Spleen (tissue), 11 donors: ENCODE data around the gene NKTR. TPM values are rescaled to one million over a fixed set of nuclear protein-coding genes. Genes with fewer than 3 reads are reported as not detected.

Source experiments
- DNase-seq: peaks from one replicate; pipeline ENCODE4 v3.0.0-alpha.2; 2020
- H3K27ac ChIP-seq, 8 donors: fragments of 200-600 bp; sonication (generic) in 7 of 8; 1 replicate in 4 of 8; 2 replicates in 4 of 8; pipeline versions ENCODE4 v1.5.0 to v1.8.0; 2016 to 2021; ENCODE audit warnings: inconsistent platforms in 4 of 8, mild to moderate bottlenecking in 4 of 8, moderate library complexity in 1 of 8
- H3K27me3 ChIP-seq, 7 donors: fragments of 200-600 bp; sonication (generic) in 6 of 7; replicated peaks in 1 of 7; 1 replicate in 4 of 7; 2 replicates in 3 of 7; pipeline versions ENCODE4 v1.5.0 to v1.8.0; 2016 to 2021; ENCODE audit warnings: inconsistent platforms in 3 of 7, mild to moderate bottlenecking in 1 of 7
- H3K36me3 ChIP-seq, 6 donors: fragments of 200-600 bp; sonication (generic) in 5 of 6; 1 replicate in 4 of 6; 2 replicates in 2 of 6; pipeline versions ENCODE4 v1.5.0 to v1.8.0; 2016 to 2021; ENCODE audit warnings: inconsistent platforms in 2 of 6
- H3K4me1 ChIP-seq, 6 donors: fragments of 200-600 bp; sonication (generic) in 5 of 6; 1 replicate in 3 of 6; 2 replicates in 3 of 6; pipeline versions ENCODE4 v1.5.0 to v1.8.0; 2016 to 2021; ENCODE audit warnings: inconsistent platforms in 3 of 6
- H3K4me3 ChIP-seq, 8 donors: fragments of 200-600 bp; sonication (generic) in 7 of 8; 1 replicate in 4 of 8; 2 replicates in 4 of 8; pipeline versions ENCODE4 v1.5.0 to v1.8.0; 2016 to 2021; ENCODE audit warnings: inconsistent platforms in 4 of 8, mild to moderate bottlenecking in 4 of 8, moderate library complexity in 2 of 8
- H3K9me3 ChIP-seq, 8 donors: fragments of 200-600 bp; sonication (generic) in 7 of 8; 1 replicate in 4 of 8; 2 replicates in 4 of 8; pipeline versions ENCODE4 v1.5.0 to v1.8.0; 2016 to 2021; ENCODE audit warnings: inconsistent platforms in 4 of 8
- POLR2A ChIP-seq, 3 donors: fragments of 450-650 bp; IDR thresholded peaks; one replicate each; pipeline ENCODE4 v1.5.1; 2017; ENCODE audit warnings: antibody characterized with exemption in 3 of 3, mild to moderate bottlenecking in 1 of 3
- POLR2AphosphoS5 ChIP-seq, 3 donors: sonication (generic); formaldehyde crosslinking; IDR thresholded peaks; one replicate each; pipeline ENCODE4 v1.5.1; 2017; ENCODE audit warnings: antibody characterized with exemption in 3 of 3
- WGBS, 5 donors: extraction: QIAGEN DNeasy Blood & Tissue Kit in 3 of 5; methylation state at CpG; one replicate each; pipeline versions ENCODE4 v1.1.5 to v1.1.7; 2013 to 2018; 5-methylcytosine and 5-hydroxymethylcytosine counted together
- intact Hi-C: fragments of 100-400 bp; cut with DNase I; formaldehyde crosslinking; loops from one replicate; pipeline ENCODE4 v1.15.0; 2023; ENCODE audit warnings: low total_unique reads
- polyA plus RNA-seq, 3 donors: library from polyadenylated mRNA; stranded (reverse); fragments of 200-250 nt; gene quantifications; one replicate each; pipeline ENCODE4 v1.2.1, GENCODE V29; 2013
- total RNA-seq, 7 donors: library from RNA; depleted of rRNA in 3 of 7; stranded (reverse); fragments of >200 nt in 3 of 7; fragmentation: NEBNext Ultra II Directional in 4 of 7; extraction: Animal tissue kit (Norgen Biotek cat#: 25700) in 4 of 7; gene quantifications; one replicate each; pipeline versions ENCODE4 v1.1.0 to v1.2.1, GENCODE V29; 2016 to 2021
- TF ChIP-seq, protein P1 (sequence below), 11 experiments: fragments of 200-600 bp in 7 of 11; fragments of 450-650 bp in 4 of 11; sonication (generic) in 4 of 11; IDR thresholded peaks in 8 of 11; conservative IDR thresholded peaks in 3 of 11; 1 replicate in 7 of 11; 2 replicates in 4 of 11; pipeline versions ENCODE4 v1.4.0 to v1.8.0; 2016 to 2021; ENCODE audit warnings: antibody characterized with exemption in 11 of 11, inconsistent platforms in 4 of 11, mild to moderate bottlenecking in 1 of 11
- donor health status: healthy with polysubstance abuse.
- donor health status: DM: no; HTN: no; CAD: no; lungs with moderate emphysema.
- donor health status: DM: no; HTN: no; CAD: no.
- donor health status: Bipolar disorder and iron deficiency.
- donor health status: healthy.
- donor health status: DM: no; HTN: no; CAD: no.
- donor health status: DM: yes; HTN: yes; CAD: no.

NKTR gene
- total and polyA plus RNA-seq, 10 donors, result 19.9 to 258 (median 140) TPM

DNA sequence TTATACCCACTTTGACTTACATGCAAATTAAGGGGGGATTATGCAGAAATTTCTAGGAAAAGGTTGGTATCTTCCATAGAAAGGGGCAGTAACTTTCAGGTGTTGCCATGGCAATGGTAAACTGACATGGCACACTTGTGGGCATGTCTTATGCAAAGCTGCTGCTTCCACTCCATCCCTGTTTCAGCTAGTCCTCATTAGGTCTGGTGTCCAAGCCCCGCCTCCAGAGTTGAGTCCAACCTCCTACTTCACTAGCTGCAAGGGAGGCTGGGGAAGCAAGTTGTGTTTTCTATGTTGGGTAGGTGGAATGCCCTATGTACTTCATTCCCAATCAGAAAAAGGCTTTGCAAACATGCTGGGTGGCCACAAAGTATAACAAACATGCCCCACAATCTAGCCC, 70.2 kb downstream of the NKTR start:
- no peaks in the 10 kb centered on the region for H3K4me1 ChIP-seq
- peaks cover 0 to 4% (median 0%) of the 10 kb centered on the region in 7 donors for H3K27me3 ChIP-seq
- no peaks in the 10 kb centered on the region for H3K36me3 ChIP-seq
- peaks cover 0 to 2% (median under 1%) of the 10 kb centered on the region in 8 donors for H3K9me3 ChIP-seq
- TF ChIP-seq, protein P1, sequence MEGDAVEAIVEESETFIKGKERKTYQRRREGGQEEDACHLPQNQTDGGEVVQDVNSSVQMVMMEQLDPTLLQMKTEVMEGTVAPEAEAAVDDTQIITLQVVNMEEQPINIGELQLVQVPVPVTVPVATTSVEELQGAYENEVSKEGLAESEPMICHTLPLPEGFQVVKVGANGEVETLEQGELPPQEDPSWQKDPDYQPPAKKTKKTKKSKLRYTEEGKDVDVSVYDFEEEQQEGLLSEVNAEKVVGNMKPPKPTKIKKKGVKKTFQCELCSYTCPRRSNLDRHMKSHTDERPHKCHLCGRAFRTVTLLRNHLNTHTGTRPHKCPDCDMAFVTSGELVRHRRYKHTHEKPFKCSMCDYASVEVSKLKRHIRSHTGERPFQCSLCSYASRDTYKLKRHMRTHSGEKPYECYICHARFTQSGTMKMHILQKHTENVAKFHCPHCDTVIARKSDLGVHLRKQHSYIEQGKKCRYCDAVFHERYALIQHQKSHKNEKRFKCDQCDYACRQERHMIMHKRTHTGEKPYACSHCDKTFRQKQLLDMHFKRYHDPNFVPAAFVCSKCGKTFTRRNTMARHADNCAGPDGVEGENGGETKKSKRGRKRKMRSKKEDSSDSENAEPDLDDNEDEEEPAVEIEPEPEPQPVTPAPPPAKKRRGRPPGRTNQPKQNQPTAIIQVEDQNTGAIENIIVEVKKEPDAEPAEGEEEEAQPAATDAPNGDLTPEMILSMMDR (IDR thresholded peaks at IDR 0.05 in 8 of 11, conservative IDR thresholded peaks at IDR 0.05 in 3 of 11), result no peak
- no peak for TF ChIP-seq POLR2A (IDR thresholded peaks at IDR 0.05)
- no peak for TF ChIP-seq POLR2AphosphoS5 (IDR thresholded peaks at IDR 0.05)
- WGBS, 5 donors, result 79 to 96% (median 93%) methylated on average over 1 of the region's 1 CpG
- H3K4me3 ChIP-seq, result no peak overlapping the region
- no peak for DNase-seq
- intact Hi-C loops, result no loop called here
- H3K27ac ChIP-seq, result no peak overlapping the region

GRCh38 chr3:42672515-42672914, 72.0 kb downstream of the NKTR start:
- no peaks in the 10 kb centered on the region for H3K36me3 ChIP-seq
- H3K4me3 ChIP-seq, result no peak overlapping the region
- TF ChIP-seq, protein P1 (IDR thresholded peaks at IDR 0.05 in 8 of 11, conservative IDR thresholded peaks at IDR 0.05 in 3 of 11), result no peak
- TF ChIP-seq POLR2AphosphoS5 (IDR thresholded peaks at IDR 0.05), result no peak
- TF ChIP-seq POLR2A (IDR thresholded peaks at IDR 0.05), result no peak
- WGBS, 5 donors, result 14 to 42% (median 31%) methylated on average over 1 of the region's 1 CpG
- H3K4me1 ChIP-seq, result no peaks in the 10 kb centered on the region
- peaks cover 0 to 4% (median 0%) of the 10 kb centered on the region in 7 donors for H3K27me3 ChIP-seq
- intact Hi-C loops, result no loop called here
- H3K9me3 ChIP-seq, result peaks cover 0 to 20% (median 14%) of the 10 kb centered on the region in 8 donors
- no peak for DNase-seq
- H3K27ac ChIP-seq, result peak overlapping the region in 3 of 8 donors; percentile 28 to 63 (median 28)

DNA sequence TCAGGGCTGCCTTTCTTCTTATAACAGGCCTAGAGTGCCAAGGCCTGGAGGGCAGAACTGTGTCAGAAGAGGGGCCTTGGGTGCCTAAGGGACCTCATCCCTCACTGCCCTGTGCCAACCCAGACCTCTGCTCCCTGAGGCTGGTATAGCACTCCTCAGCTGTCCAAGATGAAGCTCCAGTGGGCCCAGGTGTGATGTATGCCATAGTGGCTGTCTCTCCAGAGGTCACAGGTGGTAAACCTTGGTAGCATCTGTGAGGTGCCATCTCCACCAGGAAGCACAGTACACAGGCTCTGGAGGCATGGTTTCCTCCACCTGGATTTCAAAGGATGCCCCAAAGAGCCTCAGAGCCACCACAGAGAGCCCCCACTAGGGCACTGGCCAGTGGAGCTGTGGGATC, 72.6 kb downstream of the NKTR start:
- DNase-seq, result peak; percentile 35
- intact Hi-C loops, result no loop called here
- no peaks in the 10 kb centered on the region for H3K4me1 ChIP-seq
- no peak for TF ChIP-seq POLR2A (IDR thresholded peaks at IDR 0.05)
- no peak for TF ChIP-seq POLR2AphosphoS5 (IDR thresholded peaks at IDR 0.05)
- TF ChIP-seq, protein P1 (IDR thresholded peaks at IDR 0.05 in 8 of 11, conservative IDR thresholded peaks at IDR 0.05 in 3 of 11), result no peak
- H3K4me3 ChIP-seq, result no peak overlapping the region
- no peaks in the 10 kb centered on the region for H3K36me3 ChIP-seq
- peaks cover 0 to 4% (median 0%) of the 10 kb centered on the region in 7 donors for H3K27me3 ChIP-seq
- peaks cover 0 to 26% (median 20%) of the 10 kb centered on the region in 8 donors for H3K9me3 ChIP-seq
- peak overlapping the region in 2 of 8 donors; percentile 28 to 63 for H3K27ac ChIP-seq

DNA sequence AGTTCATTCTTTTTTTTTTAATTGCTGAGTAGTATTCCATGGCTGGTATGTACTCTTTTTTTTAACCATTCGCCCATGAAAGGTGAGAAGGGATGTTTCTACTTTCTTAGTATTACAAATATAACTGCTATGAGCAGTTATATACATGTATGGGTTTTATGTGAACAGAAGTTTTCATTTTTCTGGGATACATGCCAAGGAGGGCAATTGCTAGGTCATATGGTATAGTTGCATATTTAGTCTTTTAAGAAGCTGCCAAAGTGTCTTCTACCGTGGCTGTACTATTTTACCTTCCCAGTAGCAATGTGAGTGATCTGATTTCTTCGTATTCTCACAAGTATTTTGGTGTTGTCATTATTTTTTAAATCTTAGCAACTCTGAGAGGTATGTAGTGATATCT, 73.7 kb downstream of the NKTR start:
- Histone ChIP-seq H3K27me3 (no peaks in the 10 kb centered on the region), H3K4me1 (no peaks in the 10 kb centered on the region), H3K27ac (no peak overlapping the region), H3K36me3 (no peaks in the 10 kb centered on the region), H3K4me3 (no peak overlapping the region), H3K9me3 (peaks cover 0 to 31% (median 26%) of the 10 kb centered on the region in 8 donors)
- no peak for DNase-seq
- TF ChIP-seq, protein P1 (IDR thresholded peaks at IDR 0.05 in 8 of 11, conservative IDR thresholded peaks at IDR 0.05 in 3 of 11), result no peak
- TF ChIP-seq POLR2A (IDR thresholded peaks at IDR 0.05) (no peak), POLR2AphosphoS5 (IDR thresholded peaks at IDR 0.05) (no peak)
- 58 to 77% (median 69%) methylated on average over 3 of the region's 3 CpGs for WGBS, 5 donors
- intact Hi-C loops, result no loop called here
